IMR-90 (cell line): ENCODE measurements around the gene DIP2B. TPM values are rescaled to one million over a fixed set of nuclear protein-coding genes. Genes with fewer than 3 reads are reported as not detected.
A peak's percentile ranks its signal among the peaks of the same experiment; 100 is the strongest.

Experiments used
- ATAC-seq: fragments of 200-7000 bp; cut with Tn5 transposase; 2 replicates; pipeline ENCODE4 v1.9.1; 2020; ENCODE audit warnings: low read depth, mild to moderate bottlenecking, moderate library complexity
- BruUV-seq: library from RNA; stranded (reverse); fragments of 400-500 nt; replicated peaks from 2 replicates; lab custom pipeline; 2021; lab: Mats Ljungman, UMichigan
- CTCF ChIA-PET: fragments of 300-600 bp; formaldehyde crosslinking; extraction: SDS; loops from one replicate; lab custom pipeline; 2021; ENCODE audit warnings: antibody characterized with exemption; lab: Yijun Ruan, JAX
- POLR2A ChIA-PET: fragments of 300-600 bp; sonication (Branson Sonifier 250); formaldehyde crosslinking; loops from one replicate; lab custom pipeline; 2022; ENCODE audit warnings: antibody characterized with exemption; ENCODE audit not compliant: unreplicated experiment; lab: Charles Lee
- DNase-seq: peaks from one replicate; pipeline ENCODE4 v3.0.0; 2013
- H2AFZ ChIP-seq: replicated peaks from 2 replicates; pipeline ENCODE3; 2013; ENCODE audit warnings: low read length, mild to moderate bottlenecking; ENCODE audit not compliant: poor library complexity
- H2AK5ac ChIP-seq: 2 replicates; pipeline ENCODE4 v1.6.1; 2013; ENCODE audit warnings: low read depth, low read length, inconsistent platforms
- H2AK9ac ChIP-seq: replicated peaks from 2 replicates; pipeline ENCODE3; 2013; ENCODE audit warnings: mild to moderate bottlenecking, low read depth, low read length, moderate library complexity; ENCODE audit not compliant: poor library complexity
- H2BK120ac ChIP-seq: 2 replicates; pipeline ENCODE4 v1.6.1; 2013; ENCODE audit warnings: low read depth, low read length, inconsistent platforms
- H2BK15ac ChIP-seq: 3 replicates; pipeline ENCODE4 v1.6.1; 2013; ENCODE audit warnings: low read depth, low read length, inconsistent platforms
- H2BK20ac ChIP-seq: 2 replicates; pipeline ENCODE4 v1.6.1; 2013; ENCODE audit warnings: low read depth, mild to moderate bottlenecking, inconsistent platforms, low read length, moderate library complexity
- H2BK5ac ChIP-seq: 2 replicates; pipeline ENCODE4 v1.6.1; 2013; ENCODE audit warnings: mild to moderate bottlenecking, low read depth, low read length, inconsistent platforms; ENCODE audit not compliant: poor library complexity, severe bottlenecking
- H3K14ac ChIP-seq: replicated peaks from 2 replicates; pipeline ENCODE4 v1.6.1; 2013; ENCODE audit warnings: low read depth, low read length, inconsistent platforms
- H3K18ac ChIP-seq: 2 replicates; pipeline ENCODE4 v1.6.1; 2013; ENCODE audit warnings: low read depth, low read length, control low read depth
- H3K23ac ChIP-seq: 2 replicates; pipeline ENCODE4 v1.6.1; 2013; ENCODE audit warnings: low read depth, low read length, inconsistent platforms
- H3K27ac ChIP-seq: 2 replicates; pipeline ENCODE4 v1.5.1; 2013; ENCODE audit warnings: mild to moderate bottlenecking, control low read depth, low read length; ENCODE audit not compliant: insufficient read depth
- H3K27me3 ChIP-seq: 2 replicates; pipeline ENCODE4 v1.6.1; 2013; ENCODE audit warnings: low read length; ENCODE audit not compliant: control insufficient read depth, insufficient read depth
- H3K36me3 ChIP-seq: 2 replicates; pipeline ENCODE4 v1.6.1; 2013; ENCODE audit warnings: low read length, mixed read lengths; ENCODE audit not compliant: control insufficient read depth, insufficient read depth
- H3K4ac ChIP-seq: 2 replicates; pipeline ENCODE4 v1.6.1; 2013; ENCODE audit warnings: low read depth, low read length, inconsistent platforms
- H3K4me1 ChIP-seq: 2 replicates; pipeline ENCODE4 v1.6.1; 2013; ENCODE audit warnings: low read length, mixed read lengths; ENCODE audit not compliant: control insufficient read depth, insufficient read depth
- H3K4me2 ChIP-seq: 2 replicates; pipeline ENCODE4 v1.6.1; 2013; ENCODE audit warnings: low read depth, mild to moderate bottlenecking, control low read depth, low read length, moderate library complexity
- H3K4me3 ChIP-seq: 2 replicates; pipeline ENCODE4 v1.5.1; 2013; ENCODE audit warnings: low read depth, mild to moderate bottlenecking, control low read depth, low read length, moderate library complexity; ENCODE audit not compliant: insufficient read depth
- H3K56ac ChIP-seq: 2 replicates; pipeline ENCODE4 v1.6.1; 2013; ENCODE audit warnings: low read length, inconsistent platforms; ENCODE audit not compliant: insufficient read depth; ENCODE audit errors: extremely low read depth
- H3K79me1 ChIP-seq, 2 experiments: 2 replicates each; pipeline ENCODE4 v1.6.1; 2013; ENCODE audit warnings: low read length in 2 of 2, inconsistent platforms in 1 of 2, low read depth in 1 of 2
- H3K9ac ChIP-seq: 2 replicates; pipeline ENCODE4 v1.6.1; 2013; ENCODE audit warnings: low read depth, low read length, control low read depth
- H3K9me1 ChIP-seq: 2 replicates; pipeline ENCODE4 v1.6.1; 2013; ENCODE audit warnings: low read length, inconsistent platforms; ENCODE audit not compliant: insufficient read depth
- H3K9me3 ChIP-seq: 2 replicates; pipeline ENCODE4 v1.6.1; 2013; ENCODE audit warnings: low read length; ENCODE audit not compliant: control insufficient read depth, insufficient read depth
- H4K20me1 ChIP-seq: 2 replicates; pipeline ENCODE4 v1.6.1; 2013; ENCODE audit warnings: low read length, inconsistent platforms; ENCODE audit not compliant: insufficient read depth
- H4K5ac ChIP-seq: 2 replicates; pipeline ENCODE4 v1.6.1; 2013; ENCODE audit warnings: mild to moderate bottlenecking, low read depth, low read length, control low read depth
- H4K8ac ChIP-seq, 2 experiments: 2 replicates each; pipeline ENCODE4 v1.6.1; 2013; ENCODE audit warnings: low read depth in 2 of 2, low read length in 2 of 2, control low read depth in 1 of 2, inconsistent platforms in 1 of 2
- H4K91ac ChIP-seq: 2 replicates; pipeline ENCODE4 v1.6.1; 2013; ENCODE audit warnings: low read depth, low read length, inconsistent platforms; ENCODE audit not compliant: insufficient read depth
- BHLHE40 ChIP-seq: fragments of 150-350 bp; IDR thresholded peaks from 2 replicates; pipeline ENCODE4 v1.6.1; 2016; ENCODE audit warnings: mild to moderate bottlenecking, low read depth, low read length
- CEBPB ChIP-seq: IDR thresholded peaks from 2 replicates; pipeline ENCODE4 v1.6.1; 2012; ENCODE audit warnings: low read depth, low read length, improper control_type of control experiment
- CTCF ChIP-seq: conservative IDR thresholded peaks from 2 replicates; pipeline ENCODE4 v1.5.1; 2012; ENCODE audit warnings: mild to moderate bottlenecking, low read depth, low read length, improper control_type of control experiment
- ELK1 ChIP-seq: fragments of 150-350 bp; IDR thresholded peaks from 2 replicates; pipeline ENCODE4 v1.6.1; 2016; ENCODE audit warnings: low read depth, mild to moderate bottlenecking, low read length, moderate library complexity, borderline replicate concordance
- FOS ChIP-seq: fragments of 150-350 bp; IDR thresholded peaks from 2 replicates; pipeline ENCODE4 v1.6.1; 2016; ENCODE audit warnings: low read depth, low read length
- MAFK ChIP-seq: IDR thresholded peaks from 2 replicates; pipeline ENCODE4 v1.6.1; 2012; ENCODE audit warnings: low read depth, low read length, improper control_type of control experiment
- MAZ ChIP-seq: IDR thresholded peaks from 2 replicates; pipeline ENCODE4 v1.6.1; 2012; ENCODE audit warnings: low read depth, mild to moderate bottlenecking, low read length, improper control_type of control experiment, moderate library complexity, borderline replicate concordance
- MXI1 ChIP-seq: IDR thresholded peaks from 2 replicates; pipeline ENCODE4 v1.6.1; 2012; ENCODE audit warnings: low read depth, mild to moderate bottlenecking, low read length, moderate library complexity, borderline replicate concordance
- POLR2A ChIP-seq: IDR thresholded peaks from 2 replicates; pipeline ENCODE4 v1.6.1; 2012; ENCODE audit warnings: mild to moderate bottlenecking, low read depth, low read length
- SMC3 ChIP-seq: fragments of 150-350 bp; IDR thresholded peaks from 2 replicates; pipeline ENCODE4 v1.6.1; 2016; ENCODE audit warnings: low read depth, mild to moderate bottlenecking, antibody characterized with exemption, low read length, moderate library complexity
- USF2 ChIP-seq: fragments of 150-350 bp; IDR thresholded peaks from 2 replicates; pipeline ENCODE4 v1.6.1; 2017; ENCODE audit warnings: mild to moderate bottlenecking, antibody characterized with exemption, low read length, low read depth
- WGBS, 2 experiments: methylation state at CpG; one replicate each; pipeline versions ENCODE4 v1.1.5 to v1.1.7; 2013; ENCODE audit warnings: missing lambda C conversion rate in 2 of 2; ENCODE audit not compliant: insufficient read length in 1 of 2; ENCODE audit errors: extremely low coverage in 2 of 2; 5-methylcytosine and 5-hydroxymethylcytosine counted together
- dilution Hi-C: fragments of 300-500 bp; cut with HindIII; formaldehyde crosslinking; loops from one replicate; pipeline ENCODE4 v1.14.3; 2018; ENCODE audit warnings: low sequenced_read_pairs; ENCODE audit not compliant: unreplicated experiment
- in situ Hi-C: fragments of 300-500 bp; cut with MboI; formaldehyde crosslinking; loops from 3 replicates; pipeline ENCODE4 v1.14.3; 2019; ENCODE audit warnings: low sequenced_read_pairs, inconsistent platforms, mixed read lengths
- intact Hi-C: fragments of 100-400 bp; cut with micrococcal nuclease; formaldehyde crosslinking; loops from 2 replicates; pipeline ENCODE4 v1.10.0; 2022
- polyA plus RNA-seq, 3 experiments: library from polyadenylated mRNA; depleted of rRNA; stranded (reverse); fragments of >200 nt; gene quantifications; 2 replicates each; pipeline ENCODE4 v1.2.3, GENCODE V29; 2012; ENCODE audit warnings: low replicate concordance in 1 of 3
- total RNA-seq: library from RNA; depleted of rRNA; stranded (reverse); fragments of >200 nt; gene quantifications from 2 replicates; pipeline ENCODE4 v1.2.3, GENCODE V29; 2012

The DIP2B gene
- total and polyA plus RNA-seq, 2 of the 4 experiments (the other 2 are of a cell fraction) = 7.7 to 12.9 TPM

- peaks cover 28% of the 10 kb centered on the region for H3K36me3 ChIP-seq
- WGBS, 2 experiments = 100% methylated on average over 2 of the region's 3 CpGs; no CpG with 5 or more reads in 1 of the 2 experiments
- H3K4ac ChIP-seq = no peak overlapping the region
- H2BK5ac ChIP-seq = no peak overlapping the region
- DNase-seq (peak; percentile 50), ATAC-seq (peak; percentile 80; the same call in 1 of the 2 replicates)
- no peak overlapping the region for H2BK15ac ChIP-seq
- H3K79me1 ChIP-seq = no peaks in the 10 kb centered on the region
- H4K8ac ChIP-seq = no peak overlapping the region
- POLR2A ChIA-PET = no interaction called here
- no peak overlapping the region for H3K4me3 ChIP-seq
- no peak overlapping the region for H3K14ac ChIP-seq
- H3K27me3 ChIP-seq = no peaks in the 10 kb centered on the region
- peaks cover 2% of the 10 kb centered on the region; the same call in 1 of the 2 replicates for H3K4me1 ChIP-seq
- no peak overlapping the region for H2AK5ac ChIP-seq
- no peak overlapping the region for H4K91ac ChIP-seq
- H3K56ac ChIP-seq = no peak overlapping the region
- H3K9me1 ChIP-seq = peaks cover 3% of the 10 kb centered on the region; the same call in 1 of the 2 replicates
- H3K18ac ChIP-seq = no peak overlapping the region
- CTCF ChIA-PET = no interaction called here
- H4K5ac ChIP-seq = no peak overlapping the region
- H3K27ac ChIP-seq = no peak overlapping the region
- no peak overlapping the region for H2BK120ac ChIP-seq
- no peak overlapping the region for H3K4me2 ChIP-seq
- H2AFZ ChIP-seq = no peak overlapping the region
- in situ Hi-C loops = no loop called here
- no peaks in the 10 kb centered on the region for H3K9me3 ChIP-seq
- H3K9ac ChIP-seq = no peak overlapping the region
- TF ChIP-seq USF2 (no peak), CEBPB (no peak), BHLHE40 (no peak), FOS (no peak), SMC3 (no peak), POLR2A (no peak), ELK1 (no peak), MAFK (no peak), CTCF (0 out of 2 replicates have a peak, but pooled peaks have one; percentile 2), MAZ (no peak), MXI1 (0 out of 2 replicates have a peak, but pooled peaks have one; percentile 18)
- H2BK20ac ChIP-seq = no peak overlapping the region
- no peaks in the 10 kb centered on the region for H4K20me1 ChIP-seq
- intact Hi-C loops = no loop called here
- BruUV-seq = no TSS peak
- dilution Hi-C loops = no loop called here
- H3K23ac ChIP-seq = no peak overlapping the region
- H2AK9ac ChIP-seq = no peak overlapping the region
These were observed 215.3 kb downstream of the DIP2B start for GRCh38 chr12:50720085-50720484.
